Hippocampal formation (tissue), 2 donors: ENCODE results near the gene CABCOCO1.

ENCODE experiments used
- DNase-seq, 2 donors: peaks; one replicate each; lab custom pipeline; 2025; lab: John Stamatoyannopoulos, UW

CABCOCO1 gene

GRCh38 chr10:61784354-61785133 lies 121.8 kb downstream of the CABCOCO1 start:
- no peak for DNase-seq

DNA sequence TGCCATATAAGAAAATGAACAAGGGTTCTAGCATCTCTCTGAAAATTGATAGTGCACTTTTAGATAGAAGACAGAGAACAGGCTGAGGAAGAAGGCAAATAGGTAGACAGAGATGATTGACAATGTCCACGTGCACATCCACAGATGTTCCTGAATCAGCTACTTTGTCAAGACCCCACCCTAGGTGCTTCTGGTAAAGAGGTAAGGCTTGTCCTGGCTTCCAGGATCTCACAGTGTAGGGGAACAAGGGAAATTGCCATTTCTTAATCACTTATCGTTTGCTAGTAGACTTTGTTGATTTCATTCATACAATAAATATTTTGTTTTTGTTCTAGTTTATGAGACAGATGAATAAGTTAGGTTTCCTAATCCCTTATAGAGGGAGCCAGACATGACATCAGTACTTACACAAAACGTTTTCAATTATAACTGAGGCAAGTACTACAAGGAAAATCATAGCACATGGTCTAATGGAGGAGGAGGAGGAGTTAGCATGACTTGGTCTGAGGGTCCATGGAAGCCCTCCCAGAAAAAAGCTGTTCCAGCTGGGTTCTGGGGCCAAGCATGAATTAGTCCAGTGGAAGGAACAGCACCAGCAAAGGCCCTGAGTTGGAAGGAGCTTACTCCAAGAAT lies 122.9 kb downstream of the CABCOCO1 start:
- DNase-seq: no peak

DNA sequence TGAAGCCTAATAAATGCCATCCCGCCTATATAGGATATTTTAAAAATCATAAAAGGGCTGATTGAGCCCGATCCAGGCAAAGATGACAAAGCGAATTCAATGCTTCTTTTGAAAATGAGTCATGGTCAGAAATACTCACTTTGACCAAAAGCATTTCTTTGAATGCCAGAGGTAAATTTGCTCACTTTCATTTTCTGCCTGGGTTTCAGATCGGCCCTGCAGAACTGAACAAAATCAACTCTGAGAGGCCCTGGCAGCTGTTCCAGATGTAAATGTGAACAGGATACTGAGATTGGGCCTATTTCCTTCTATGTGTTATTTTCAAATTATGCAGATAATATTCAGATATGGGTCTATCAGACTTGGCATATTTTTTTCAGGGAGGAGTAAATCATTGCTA lies 124.0 kb downstream of the CABCOCO1 start:
- no peak for DNase-seq

DNA sequence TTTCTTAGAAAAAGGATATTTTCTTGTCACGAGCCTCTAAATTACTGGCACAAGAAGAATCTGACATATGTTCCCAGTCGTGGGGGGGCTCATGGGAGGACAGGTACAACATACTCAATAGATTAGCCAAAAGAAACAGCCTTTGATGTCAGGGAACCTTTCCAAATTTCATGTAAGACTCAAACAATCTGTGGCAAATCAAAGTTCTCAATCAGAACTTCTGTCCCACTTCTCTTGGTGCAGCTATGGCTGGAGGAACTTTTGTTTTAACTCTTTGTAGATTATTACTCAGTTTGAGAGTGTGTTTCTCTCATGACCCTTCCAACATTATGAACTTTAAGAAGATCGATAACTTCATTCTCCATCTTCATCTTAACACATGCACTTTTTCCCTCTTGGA lies 124.4 kb downstream of the CABCOCO1 start:
- no peak for DNase-seq

DNA sequence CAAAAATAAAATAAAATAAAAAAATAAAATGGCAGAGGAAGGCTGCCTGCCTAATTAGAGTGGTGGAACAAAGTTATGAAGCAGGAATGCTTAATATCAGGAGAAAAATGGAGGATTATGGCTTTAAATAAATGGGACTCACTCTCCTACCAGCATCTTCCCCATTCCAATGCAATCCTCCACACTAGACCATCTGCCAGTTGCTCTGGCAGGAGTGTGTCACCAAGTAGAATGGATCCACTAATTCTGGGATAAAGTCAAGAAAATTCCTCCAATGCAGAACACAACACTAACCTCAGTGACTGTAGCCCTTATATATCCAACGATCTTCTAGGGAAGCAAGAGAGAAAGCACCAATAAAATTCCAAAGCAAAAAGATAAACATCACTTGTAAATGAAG lies 126.3 kb downstream of the CABCOCO1 start:
- no peak for DNase-seq

DNA sequence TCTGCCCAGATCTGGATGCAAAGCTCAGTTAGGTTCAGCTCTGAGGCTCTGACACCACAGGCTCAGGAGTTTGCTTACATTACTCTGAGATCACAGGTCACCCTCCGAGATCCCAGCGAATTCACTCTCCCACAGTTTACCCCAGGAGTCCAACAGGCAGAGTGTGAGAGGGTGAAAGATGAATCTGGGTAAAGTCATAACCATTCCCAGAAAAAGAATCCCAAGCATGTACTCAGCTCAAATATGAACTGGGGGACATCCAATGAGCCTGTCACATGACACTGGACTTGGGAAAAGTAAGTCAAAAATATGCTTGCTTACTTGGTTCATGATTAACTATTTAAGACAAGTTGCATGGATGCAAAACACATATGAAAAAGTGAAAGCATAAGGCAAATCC lies 128.5 kb downstream of the CABCOCO1 start:
- DNase-seq: no peak

GRCh38 chr10:61792097-61792716 lies 129.5 kb downstream of the CABCOCO1 start:
- no peak for DNase-seq

GRCh38 chr10:61792921-61793320 lies 130.2 kb downstream of the CABCOCO1 start:
- DNase-seq: no peak

DNA sequence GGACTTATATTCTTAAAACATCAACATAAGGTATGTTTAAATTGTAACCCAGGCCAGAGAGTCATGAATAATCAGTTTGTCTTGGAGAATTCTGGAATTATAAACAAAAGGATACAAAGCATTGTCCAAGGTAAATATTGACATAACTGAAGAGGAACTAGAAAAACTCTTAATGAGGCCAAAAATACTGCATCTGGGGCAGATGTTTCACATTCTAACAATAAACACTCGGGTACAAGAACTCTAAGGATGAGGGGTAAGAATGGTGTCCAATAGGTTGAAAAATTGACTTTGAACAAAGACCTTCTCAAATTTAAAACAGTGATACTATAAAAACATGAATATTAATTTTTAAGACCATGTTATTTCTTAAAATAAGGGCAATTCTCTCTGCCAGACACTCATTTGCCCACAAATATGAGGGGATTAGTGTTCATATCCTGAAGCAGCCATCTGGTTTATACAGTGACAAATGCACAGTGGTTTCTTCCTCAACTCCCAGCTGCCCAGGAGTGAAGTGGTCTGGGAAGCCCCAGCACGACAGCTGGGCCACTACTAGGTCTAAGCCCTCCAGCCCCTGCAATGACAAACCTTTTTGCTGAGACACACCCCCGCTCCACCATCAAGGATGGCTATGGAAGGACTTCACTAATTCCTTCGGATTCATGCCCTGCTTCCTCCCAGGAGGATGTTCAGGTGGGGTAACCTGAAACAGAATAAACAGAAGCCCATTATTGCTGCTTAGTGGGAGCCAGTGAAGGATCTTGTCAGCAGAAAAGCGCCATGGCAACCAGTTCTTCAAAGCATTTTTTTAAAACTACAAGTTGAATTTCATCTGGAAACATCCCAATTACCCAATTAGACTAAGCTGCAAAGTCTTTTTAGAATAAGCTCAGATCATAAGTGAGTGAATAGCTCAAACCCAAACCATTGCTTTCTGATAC lies 131.3 kb downstream of the CABCOCO1 start:
- DNase-seq: no peak

GRCh38 chr10:61795147-61795546 lies 132.4 kb downstream of the CABCOCO1 start:
- DNase-seq: no peak

- no peak for DNase-seq
Observed at GRCh38 chr10:61795551-61795950, 132.8 kb downstream of the CABCOCO1 start.

- no peak for DNase-seq
Observed at GRCh38 chr10:61796785-61797184, 134.1 kb downstream of the CABCOCO1 start.

- DNase-seq: no peak
Observed at GRCh38 chr10:61797304-61798153, 134.8 kb downstream of the CABCOCO1 start.

- no peak for DNase-seq
Observed at GRCh38 chr10:61798713-61799112, 136.0 kb downstream of the CABCOCO1 start.

GRCh38 chr10:61801484-61801883 lies 138.8 kb downstream of the CABCOCO1 start:
- no peak for DNase-seq

DNA sequence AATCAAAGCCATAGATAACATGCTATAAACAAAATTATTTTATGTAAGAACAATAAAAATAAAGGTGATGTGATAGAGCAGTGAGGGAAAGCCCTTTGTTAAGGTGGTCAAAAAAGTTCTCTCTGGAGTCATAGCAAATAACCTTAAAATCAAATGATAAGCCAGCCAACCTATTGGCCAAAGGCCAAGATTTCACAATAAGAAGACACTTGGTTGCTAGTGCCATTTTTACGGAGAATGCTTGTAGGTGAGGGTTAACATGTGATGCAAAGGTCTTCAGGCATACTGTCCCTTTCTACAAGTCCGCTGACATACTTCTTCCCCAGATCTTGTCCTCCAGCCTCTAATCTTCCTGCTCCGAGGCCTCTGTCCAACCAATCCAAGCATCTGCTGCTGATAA lies 140.5 kb downstream of the CABCOCO1 start:
- no peak for DNase-seq

DNA sequence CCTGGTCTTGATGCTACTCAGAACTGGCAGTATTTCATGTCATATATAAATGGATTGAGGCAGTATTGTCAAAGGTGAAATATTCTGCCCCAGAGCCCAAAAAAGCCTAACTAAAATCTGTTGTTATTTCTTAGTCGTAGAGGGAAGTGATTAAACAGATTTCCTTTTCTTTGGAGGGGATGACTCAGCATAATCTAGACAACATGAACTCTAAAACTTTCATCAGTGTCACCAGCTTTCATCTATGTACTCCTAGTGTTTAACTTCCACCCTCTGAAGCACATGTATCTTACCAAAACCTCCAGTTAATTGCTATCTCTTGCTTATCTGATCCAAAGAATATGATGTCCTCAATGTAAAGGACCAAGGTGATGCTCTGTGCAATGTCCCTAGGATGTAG lies 141.7 kb downstream of the CABCOCO1 start:
- DNase-seq: no peak

DNA sequence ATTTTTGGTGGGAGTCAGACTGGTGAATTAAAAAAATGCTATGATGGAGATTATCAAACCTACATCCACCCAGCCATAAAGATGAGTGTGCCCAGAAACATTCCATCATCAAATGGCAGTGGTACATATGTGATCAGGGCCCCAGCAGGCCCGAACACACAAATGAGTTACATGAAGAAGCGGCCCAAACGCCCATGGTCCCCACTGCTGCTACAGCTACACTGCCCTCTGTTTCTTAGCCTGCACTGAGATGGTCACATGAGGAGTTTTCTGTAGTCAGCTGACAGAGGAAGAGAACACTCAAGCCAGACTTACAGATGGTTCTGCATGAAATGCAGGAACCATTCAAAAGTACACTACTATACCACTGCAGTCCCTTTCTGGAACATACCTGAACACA lies 142.4 kb downstream of the CABCOCO1 start:
- no peak for DNase-seq

GRCh38 chr10:61810263-61810662 lies 147.5 kb downstream of the CABCOCO1 start:
- no peak for DNase-seq

DNA sequence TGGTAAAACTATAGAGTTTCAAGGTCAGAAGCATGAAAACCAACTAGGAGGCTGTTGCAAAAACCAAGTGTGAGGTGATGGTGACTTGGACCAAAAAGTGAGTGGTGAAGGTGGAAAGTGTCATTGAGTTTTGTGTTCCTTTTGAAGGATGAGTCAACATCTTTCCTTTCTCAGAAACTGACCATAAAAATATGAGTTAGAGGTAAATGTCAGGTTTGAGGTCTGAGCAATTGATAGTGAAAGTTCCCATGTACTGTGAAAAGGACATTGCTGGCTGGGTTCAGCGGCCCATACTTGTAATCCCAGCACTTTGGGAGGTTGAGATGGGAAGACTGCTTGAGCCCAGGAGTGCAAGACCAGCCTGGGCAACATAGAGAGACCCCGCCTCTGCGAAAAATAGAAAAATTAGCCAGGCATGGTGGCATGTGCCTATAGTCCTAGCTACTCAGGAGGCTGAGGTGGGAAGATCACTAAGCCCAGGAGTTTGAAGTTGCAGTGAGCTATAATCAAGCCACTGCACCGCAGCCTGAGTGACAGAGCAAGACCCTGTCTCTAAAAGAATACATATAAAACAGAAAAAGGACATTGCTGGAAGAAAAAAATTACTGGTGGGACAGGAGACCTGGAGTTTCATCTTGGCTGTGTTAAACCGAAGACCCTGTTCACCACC lies 149.5 kb downstream of the CABCOCO1 start:
- no peak for DNase-seq

DNA sequence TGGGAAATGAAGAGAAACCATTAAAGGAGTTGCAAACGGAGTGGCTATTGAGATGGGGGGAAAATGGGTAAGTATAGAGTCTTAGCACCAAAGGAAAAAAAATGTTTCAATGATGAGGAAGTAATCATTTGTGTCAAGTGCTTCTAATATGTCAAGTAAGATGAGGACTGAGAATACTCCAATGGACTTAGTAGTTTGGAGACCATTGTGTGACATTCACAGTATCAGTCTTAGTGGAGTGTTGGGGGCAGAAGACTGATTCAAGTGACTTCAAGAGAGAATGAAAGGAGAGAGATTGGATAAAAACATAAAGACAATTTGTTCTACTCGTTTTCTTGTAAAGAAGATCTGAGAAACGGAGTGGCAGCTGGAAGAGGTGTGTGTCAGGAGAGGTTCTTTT lies 150.2 kb downstream of the CABCOCO1 start:
- no peak for DNase-seq
